ENCODE measurements around the gene DNAJB2. TPM values are rescaled to one million over a fixed set of nuclear protein-coding genes. Genes with fewer than 3 reads are reported as not detected.

DNAJB2 gene
- total RNA-seq, 3 donors from 2014 or later: 49.9 to 88.3 (median 59.0) TPM

DNA sequence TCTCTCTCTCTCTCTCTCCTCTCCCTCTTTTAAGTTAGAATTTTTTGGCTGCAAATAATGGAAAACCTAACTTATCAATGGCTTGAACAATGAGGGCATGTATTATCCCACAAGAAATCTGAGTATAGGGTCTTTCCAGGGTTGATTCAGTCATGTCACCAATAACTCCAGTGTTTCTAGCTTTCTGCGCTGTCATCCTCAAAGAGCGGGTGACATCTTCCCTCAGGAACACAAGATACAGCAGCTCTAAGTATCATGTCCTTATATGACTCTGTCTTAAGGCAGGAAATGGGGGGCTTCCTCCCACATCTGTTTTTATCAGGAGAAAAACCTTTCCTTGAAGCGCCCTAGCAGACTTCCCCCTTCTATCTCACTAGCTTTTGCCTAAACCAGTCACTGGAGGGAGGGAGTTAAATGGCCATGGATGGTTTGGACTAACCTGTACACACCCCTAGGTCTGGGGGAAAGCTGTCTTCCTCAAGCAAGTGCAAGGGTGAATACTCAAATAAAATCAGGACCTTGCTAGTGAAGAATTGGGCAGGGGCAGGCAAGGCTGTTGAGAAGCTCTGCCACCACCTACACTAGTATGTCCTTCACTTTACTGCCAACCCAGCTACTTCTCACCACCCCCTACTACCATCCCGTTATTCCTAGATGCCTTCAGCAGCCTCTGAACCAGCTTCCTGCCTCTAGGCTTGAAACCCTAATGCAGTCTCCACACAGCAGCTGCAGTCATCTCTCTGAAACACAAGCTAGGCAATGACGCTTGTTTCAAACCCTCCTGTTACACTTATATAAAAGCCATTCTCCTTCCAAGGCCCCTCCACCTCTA, 17.9 kb upstream of the DNAJB2 start:
- no peak overlapping the region for H3K4me3 ChIP-seq
- intact Hi-C loops (cut with DNase I; ENCODE audit: low total_unique reads): loop anchor here (5.0 kb wide), 1 partner anchor 859 kb away; no protein-coding TSS in a partner anchor
- no peaks in the 10 kb centered on the region for H3K4me1 ChIP-seq
- no peak for DNase-seq (ENCODE audit: low spot score in 2 of 2)
- TF ChIP-seq, protein P1, sequence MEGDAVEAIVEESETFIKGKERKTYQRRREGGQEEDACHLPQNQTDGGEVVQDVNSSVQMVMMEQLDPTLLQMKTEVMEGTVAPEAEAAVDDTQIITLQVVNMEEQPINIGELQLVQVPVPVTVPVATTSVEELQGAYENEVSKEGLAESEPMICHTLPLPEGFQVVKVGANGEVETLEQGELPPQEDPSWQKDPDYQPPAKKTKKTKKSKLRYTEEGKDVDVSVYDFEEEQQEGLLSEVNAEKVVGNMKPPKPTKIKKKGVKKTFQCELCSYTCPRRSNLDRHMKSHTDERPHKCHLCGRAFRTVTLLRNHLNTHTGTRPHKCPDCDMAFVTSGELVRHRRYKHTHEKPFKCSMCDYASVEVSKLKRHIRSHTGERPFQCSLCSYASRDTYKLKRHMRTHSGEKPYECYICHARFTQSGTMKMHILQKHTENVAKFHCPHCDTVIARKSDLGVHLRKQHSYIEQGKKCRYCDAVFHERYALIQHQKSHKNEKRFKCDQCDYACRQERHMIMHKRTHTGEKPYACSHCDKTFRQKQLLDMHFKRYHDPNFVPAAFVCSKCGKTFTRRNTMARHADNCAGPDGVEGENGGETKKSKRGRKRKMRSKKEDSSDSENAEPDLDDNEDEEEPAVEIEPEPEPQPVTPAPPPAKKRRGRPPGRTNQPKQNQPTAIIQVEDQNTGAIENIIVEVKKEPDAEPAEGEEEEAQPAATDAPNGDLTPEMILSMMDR (IDR thresholded peaks at IDR 0.05): no peak
- TF ChIP-seq POLR2AphosphoS5 (IDR thresholded peaks at IDR 0.05): no peak
- no peak for TF ChIP-seq POLR2A (IDR thresholded peaks at IDR 0.05)
- no peaks in the 10 kb centered on the region for H3K27me3 ChIP-seq
- no peaks in the 10 kb centered on the region for H3K36me3 ChIP-seq
- H3K27ac ChIP-seq: no peak overlapping the region
- H3K9me3 ChIP-seq: no peaks in the 10 kb centered on the region

DNA sequence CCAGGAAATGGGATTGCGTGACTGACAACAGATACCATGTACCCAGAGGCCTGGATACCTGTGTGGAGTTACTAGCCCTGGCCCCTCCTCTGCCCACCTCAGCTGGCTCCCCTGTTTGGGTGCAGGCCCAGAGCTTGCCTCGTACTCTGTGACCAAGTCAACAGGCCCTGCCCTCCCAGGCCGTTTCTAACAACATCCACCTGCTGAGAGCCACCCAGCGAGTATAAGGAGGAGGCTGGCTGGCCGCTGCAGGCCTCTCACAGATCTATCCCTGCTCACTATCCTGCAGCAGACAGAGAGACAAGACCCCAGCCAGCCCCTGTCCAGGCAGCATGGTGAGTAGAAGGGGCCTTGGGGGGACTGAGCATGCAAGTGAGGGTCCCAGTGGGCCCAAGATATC, 12.9 kb upstream of the DNAJB2 start:
- no peak for DNase-seq (ENCODE audit: low spot score in 2 of 2)
- intact Hi-C loops (cut with DNase I; ENCODE audit: low total_unique reads): no loop called here
- no peak overlapping the region for H3K27ac ChIP-seq
- TF ChIP-seq POLR2A (IDR thresholded peaks at IDR 0.05) (no peak), POLR2AphosphoS5 (IDR thresholded peaks at IDR 0.05) (no peak)
- TF ChIP-seq, protein P1 (IDR thresholded peaks at IDR 0.05): no peak
- no peak overlapping the region for H3K4me3 ChIP-seq
- no peaks in the 10 kb centered on the region for H3K36me3 ChIP-seq
- no peaks in the 10 kb centered on the region for H3K27me3 ChIP-seq
- H3K9me3 ChIP-seq: no peaks in the 10 kb centered on the region
- no peaks in the 10 kb centered on the region for H3K4me1 ChIP-seq

DNA sequence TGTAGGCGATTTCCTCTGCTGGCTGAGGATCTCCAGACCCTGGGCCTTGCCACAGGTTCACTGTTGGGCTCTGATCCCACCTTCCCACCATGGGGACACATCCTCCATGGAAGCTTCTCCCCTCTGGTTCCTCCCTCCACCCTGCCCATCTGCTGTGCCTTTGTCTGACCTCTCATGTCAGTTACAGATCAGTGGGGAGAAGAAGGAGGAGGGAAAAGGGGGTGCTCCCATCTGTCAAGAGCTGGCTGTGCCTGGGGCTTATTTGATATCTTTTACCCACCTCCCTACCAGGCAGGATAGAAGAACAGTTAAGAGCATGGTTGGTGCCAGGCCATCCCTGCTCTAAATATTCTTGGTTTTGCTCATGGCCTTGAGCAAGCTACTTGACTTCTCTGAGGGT, 12.3 kb upstream of the DNAJB2 start:
- Histone ChIP-seq H3K27ac (no peak overlapping the region), H3K9me3 (no peaks in the 10 kb centered on the region), H3K27me3 (no peaks in the 10 kb centered on the region), H3K4me3 (no peak overlapping the region), H3K4me1 (no peaks in the 10 kb centered on the region), H3K36me3 (no peaks in the 10 kb centered on the region)
- intact Hi-C loops (cut with DNase I; ENCODE audit: low total_unique reads): no loop called here
- TF ChIP-seq, protein P1 (IDR thresholded peaks at IDR 0.05): no peak
- no peak for TF ChIP-seq POLR2AphosphoS5 (IDR thresholded peaks at IDR 0.05)
- TF ChIP-seq POLR2A (IDR thresholded peaks at IDR 0.05): no peak
- no peak for DNase-seq (ENCODE audit: low spot score in 2 of 2)

DNA sequence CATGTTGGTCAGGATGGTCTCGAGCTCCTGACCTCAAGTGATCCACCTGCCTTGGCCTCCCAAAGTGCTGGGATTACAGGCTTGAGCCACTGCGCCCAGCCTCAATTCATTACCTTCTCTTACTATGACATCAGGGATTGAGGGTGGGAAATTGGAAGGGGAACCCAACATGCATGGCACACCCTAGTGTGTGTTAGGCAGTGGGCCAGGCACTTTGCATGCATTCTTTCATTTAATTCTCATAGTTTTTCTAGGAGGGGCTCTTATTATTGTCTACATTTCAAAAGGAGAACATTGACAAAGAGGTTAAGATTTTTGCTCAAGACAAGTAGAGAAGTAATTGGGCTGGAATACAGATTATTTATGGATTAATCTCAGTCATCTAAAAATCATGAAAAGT, 10.9 kb upstream of the DNAJB2 start:
- no peaks in the 10 kb centered on the region for H3K36me3 ChIP-seq
- no peak overlapping the region for H3K4me3 ChIP-seq
- TF ChIP-seq POLR2A (IDR thresholded peaks at IDR 0.05): no peak
- no peak for TF ChIP-seq POLR2AphosphoS5 (IDR thresholded peaks at IDR 0.05)
- TF ChIP-seq, protein P1 (IDR thresholded peaks at IDR 0.05): no peak
- no peaks in the 10 kb centered on the region for H3K4me1 ChIP-seq
- intact Hi-C loops (cut with DNase I; ENCODE audit: low total_unique reads): no loop called here
- no peak for DNase-seq (ENCODE audit: low spot score in 2 of 2)
- no peaks in the 10 kb centered on the region for H3K9me3 ChIP-seq
- H3K27ac ChIP-seq: no peak overlapping the region
- H3K27me3 ChIP-seq: no peaks in the 10 kb centered on the region

DNA sequence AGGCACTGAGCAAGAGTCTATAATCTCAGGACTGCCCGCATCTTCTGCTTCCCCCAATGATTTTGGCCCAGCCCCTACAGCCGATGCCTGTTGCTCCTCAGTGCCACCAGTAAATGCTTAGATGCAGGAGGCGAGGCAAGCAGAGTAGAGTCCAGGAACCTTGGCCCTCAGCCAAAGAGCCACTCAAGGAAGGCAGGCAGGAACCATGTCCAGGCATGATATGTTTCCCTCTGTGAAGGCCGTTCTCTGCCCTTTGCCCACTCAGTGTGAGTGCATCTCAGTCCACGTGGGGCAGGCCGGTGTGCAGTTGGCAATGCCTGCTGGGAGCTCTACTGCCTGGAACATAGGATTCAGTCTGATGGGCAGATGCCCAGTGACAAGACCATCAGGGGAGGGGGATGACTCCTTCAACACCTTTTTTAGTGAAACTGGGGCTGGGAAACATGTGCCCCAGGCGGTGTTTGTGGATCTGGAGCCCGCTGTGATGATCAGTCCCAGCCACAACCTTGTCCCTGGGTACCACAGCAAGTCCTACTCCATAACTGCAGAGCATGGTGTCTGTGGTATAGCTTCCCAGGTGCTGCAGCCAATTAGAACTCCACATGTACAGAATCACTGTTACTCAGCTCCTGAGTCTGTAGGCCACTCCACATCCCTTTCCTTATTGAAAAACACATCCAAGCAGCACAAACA, 9.7 kb upstream of the DNAJB2 start:
- Histone ChIP-seq H3K4me1 (no peaks in the 10 kb centered on the region), H3K27me3 (no peaks in the 10 kb centered on the region), H3K27ac (peak overlapping the region in 1 of 2 donors; percentile 13), H3K36me3 (no peaks in the 10 kb centered on the region), H3K4me3 (no peak overlapping the region), H3K9me3 (no peaks in the 10 kb centered on the region)
- intact Hi-C loops (cut with DNase I; ENCODE audit: low total_unique reads): no loop called here
- TF ChIP-seq, protein P1 (IDR thresholded peaks at IDR 0.05): no peak
- TF ChIP-seq POLR2A (IDR thresholded peaks at IDR 0.05): no peak
- TF ChIP-seq POLR2AphosphoS5 (IDR thresholded peaks at IDR 0.05): no peak
- DNase-seq (ENCODE audit: low spot score in 2 of 2): no peak
